ENCODE results near the gene ZNF750.

Gene ZNF750

DNA sequence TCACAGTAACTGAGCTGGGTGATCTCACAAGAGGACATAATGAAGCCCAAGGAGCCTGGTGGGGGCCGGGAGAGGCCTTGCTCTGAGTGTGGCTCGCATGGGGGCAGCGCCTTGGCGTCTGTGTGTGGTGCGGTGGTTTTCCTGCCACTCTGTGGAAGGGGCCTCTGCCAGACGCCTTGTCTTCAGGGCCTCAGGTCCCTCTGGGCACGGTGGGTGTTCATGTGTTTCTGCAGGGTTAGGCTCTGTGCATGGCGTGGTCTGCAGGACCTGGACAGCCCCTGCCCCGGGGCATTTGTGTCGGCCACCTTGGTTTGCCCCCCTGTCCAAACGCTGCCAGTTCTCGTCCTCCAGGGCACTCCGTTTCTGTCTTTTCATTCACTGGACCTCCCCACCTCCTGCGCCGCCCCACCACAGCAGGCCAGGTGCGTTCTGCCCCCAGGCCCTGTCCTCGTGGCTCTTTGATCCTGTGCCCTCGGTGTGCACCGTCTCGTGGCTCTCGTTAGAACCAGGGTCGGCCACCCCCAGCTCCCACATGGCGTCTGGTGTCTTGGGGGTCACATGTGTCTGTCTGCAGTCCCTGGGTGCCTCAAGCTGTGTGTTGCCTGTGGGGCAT lies 43.7 kb upstream of the ZNF750 start:
- no peak overlapping the region for H3K4me3 ChIP-seq (replicated peaks in 1 of 2; ENCODE audit: low read depth in 2 of 2, low read length in 2 of 2)
- TF ChIP-seq, protein P1, sequence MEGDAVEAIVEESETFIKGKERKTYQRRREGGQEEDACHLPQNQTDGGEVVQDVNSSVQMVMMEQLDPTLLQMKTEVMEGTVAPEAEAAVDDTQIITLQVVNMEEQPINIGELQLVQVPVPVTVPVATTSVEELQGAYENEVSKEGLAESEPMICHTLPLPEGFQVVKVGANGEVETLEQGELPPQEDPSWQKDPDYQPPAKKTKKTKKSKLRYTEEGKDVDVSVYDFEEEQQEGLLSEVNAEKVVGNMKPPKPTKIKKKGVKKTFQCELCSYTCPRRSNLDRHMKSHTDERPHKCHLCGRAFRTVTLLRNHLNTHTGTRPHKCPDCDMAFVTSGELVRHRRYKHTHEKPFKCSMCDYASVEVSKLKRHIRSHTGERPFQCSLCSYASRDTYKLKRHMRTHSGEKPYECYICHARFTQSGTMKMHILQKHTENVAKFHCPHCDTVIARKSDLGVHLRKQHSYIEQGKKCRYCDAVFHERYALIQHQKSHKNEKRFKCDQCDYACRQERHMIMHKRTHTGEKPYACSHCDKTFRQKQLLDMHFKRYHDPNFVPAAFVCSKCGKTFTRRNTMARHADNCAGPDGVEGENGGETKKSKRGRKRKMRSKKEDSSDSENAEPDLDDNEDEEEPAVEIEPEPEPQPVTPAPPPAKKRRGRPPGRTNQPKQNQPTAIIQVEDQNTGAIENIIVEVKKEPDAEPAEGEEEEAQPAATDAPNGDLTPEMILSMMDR (IDR thresholded peaks at IDR 0.05; ENCODE audit: low read depth, low read length): no peak
- DNase-seq (ENCODE audit: low read depth in 2 of 2): no peak

DNA sequence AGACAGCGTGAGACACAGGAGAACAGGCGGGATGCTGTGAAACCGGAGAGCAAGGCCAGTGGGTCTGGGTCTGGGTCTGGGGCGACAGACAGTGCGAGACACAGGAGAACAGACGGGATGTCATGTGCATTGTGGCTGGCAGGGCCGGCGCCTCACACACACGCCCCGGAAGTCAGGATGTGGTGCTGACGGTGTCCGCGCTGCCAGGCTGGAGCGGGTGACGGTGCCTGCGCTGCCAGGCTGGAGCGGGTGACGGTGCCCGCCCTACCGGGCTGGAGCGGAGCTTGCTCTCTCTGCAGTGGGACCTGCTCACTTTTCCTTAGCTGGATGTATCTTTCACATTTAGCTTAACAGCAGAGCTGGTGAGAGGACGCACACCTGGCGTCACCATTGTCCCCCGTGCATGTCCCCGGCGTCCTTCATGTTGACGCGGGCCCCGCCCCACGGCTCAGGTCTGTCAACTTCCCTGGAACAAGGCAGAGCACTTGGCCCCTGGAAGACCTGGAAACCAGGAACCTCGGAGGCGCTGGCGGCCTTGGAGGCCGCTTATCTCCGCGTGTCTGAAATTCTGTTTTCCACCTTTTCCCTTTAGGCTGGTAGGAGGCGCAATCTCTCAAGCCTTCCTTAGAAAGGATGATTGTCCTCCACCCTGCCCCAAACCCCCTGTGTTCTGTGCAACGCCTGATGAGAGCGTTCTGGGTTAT lies 43.0 kb upstream of the ZNF750 start:
- TF ChIP-seq, protein P1 (IDR thresholded peaks at IDR 0.05; ENCODE audit: low read depth, low read length): no peak
- H3K4me3 ChIP-seq (replicated peaks in 1 of 2; ENCODE audit: low read depth in 2 of 2, low read length in 2 of 2): no peak overlapping the region
- no peak for DNase-seq (ENCODE audit: low read depth in 2 of 2)

DNA sequence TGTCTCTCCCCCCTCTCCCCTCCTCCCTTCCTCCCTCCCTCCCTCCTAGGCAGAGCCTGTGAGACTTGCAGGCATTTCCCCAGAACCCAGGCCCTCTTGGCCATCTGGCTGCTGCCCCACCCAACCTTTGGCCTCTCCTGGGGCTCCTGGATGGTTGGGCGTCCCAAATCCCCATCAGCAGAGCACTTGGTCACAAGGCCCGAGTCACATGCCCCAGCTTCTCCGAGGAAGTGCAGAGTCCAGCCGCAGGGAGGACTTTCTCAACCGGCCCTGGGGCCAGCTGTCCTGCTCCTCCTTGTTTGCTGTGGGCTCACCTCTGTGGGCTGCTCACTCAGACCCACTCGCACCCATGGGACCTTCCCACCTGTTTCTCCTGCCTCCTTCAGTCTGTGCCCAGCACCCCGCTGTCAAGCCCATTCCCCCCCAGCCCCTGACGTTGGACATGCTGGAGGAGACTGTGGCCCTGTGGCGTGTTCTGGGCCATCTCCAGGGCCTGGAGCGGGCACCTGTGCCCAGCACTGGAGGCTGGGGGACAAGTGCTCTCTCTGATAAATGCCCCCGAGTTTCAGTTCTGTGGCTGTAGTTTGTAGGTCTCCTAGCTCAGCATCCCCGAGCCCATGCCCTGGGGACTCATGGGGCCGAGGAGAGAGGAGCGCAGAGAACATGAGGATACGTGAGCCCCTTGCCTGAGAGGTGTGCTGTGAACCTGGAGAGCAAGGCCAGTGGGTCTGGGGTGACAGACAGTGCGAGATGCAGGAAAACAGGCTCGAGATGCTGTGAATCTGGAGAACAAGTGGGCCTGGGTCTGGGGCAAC lies 42.3 kb upstream of the ZNF750 start:
- TF ChIP-seq, protein P1 (IDR thresholded peaks at IDR 0.05; ENCODE audit: low read depth, low read length): no peak
- DNase-seq (ENCODE audit: low read depth in 2 of 2): no peak
- H3K4me3 ChIP-seq (replicated peaks in 1 of 2; ENCODE audit: low read depth in 2 of 2, low read length in 2 of 2): no peak overlapping the region

DNA sequence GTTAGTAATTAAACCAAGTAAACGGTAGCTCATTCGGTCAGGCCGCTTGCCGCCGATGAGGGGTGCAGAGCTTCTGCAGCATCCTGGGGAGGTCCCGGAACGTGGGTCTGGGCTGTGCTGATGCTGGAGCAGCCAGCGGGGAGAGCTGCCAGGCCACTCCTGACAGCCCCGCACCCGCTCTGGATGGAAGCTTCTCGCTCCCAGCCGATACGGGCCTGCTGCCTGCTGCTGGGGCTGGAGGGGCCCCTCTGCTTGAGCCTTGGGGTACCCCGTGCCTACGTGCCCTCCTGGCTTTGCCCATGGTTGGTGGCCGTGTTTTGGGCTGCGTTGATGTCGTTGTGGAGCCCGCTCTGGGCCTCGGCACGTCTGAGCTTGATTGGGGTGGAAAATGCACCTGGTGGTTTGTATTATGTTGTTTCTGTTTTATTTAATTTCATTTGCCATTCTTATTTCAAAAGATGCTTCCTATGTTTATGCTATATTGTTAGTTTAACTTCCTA lies 41.6 kb upstream of the ZNF750 start:
- TF ChIP-seq, protein P1 (IDR thresholded peaks at IDR 0.05; ENCODE audit: low read depth, low read length): no peak
- DNase-seq (ENCODE audit: low read depth in 2 of 2): no peak

DNA sequence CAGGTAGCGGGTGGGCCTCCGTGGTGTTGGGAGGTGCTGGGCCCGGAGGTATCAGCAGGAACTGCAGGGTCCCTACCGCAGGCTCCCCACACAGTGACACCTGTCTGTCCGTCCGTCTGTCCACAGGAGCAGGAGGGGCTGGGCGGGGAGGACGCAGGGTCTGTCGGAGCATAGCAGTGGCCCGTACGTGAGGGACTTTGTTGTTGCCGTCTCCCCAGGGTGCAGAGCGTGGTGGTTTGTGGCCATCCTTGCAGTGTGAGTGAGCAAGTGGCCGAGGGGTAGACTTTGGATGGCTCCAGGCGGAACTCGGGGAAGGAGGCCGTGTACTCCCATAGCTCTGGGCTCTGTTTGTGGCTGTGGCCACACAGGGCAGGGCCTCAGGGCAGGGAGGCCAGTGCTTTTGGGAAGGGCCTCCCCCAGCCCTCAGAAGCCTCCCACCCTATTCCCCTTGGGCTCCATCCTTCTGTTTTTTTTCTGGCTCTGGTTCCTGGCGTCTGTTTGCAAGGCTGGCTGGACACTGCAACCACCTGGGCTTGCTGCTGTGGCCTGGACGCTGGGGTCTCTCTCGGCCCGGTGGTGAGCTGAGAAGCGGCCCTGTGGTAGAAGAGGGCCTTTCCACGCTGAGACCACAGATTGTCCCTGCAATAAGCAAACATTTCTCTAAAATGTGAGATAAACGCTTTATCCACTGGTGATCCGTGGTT lies 41.0 kb upstream of the ZNF750 start:
- H3K4me3 ChIP-seq (replicated peaks in 1 of 2; ENCODE audit: low read depth in 2 of 2, low read length in 2 of 2): no peak overlapping the region
- DNase-seq (ENCODE audit: low read depth in 2 of 2): no peak
- TF ChIP-seq, protein P1 (IDR thresholded peaks at IDR 0.05; ENCODE audit: low read depth, low read length): no peak

More for the DNA sequence above, 41.6 kb upstream of the ZNF750 start:
- H3K4me3 ChIP-seq (replicated peaks in 1 of 2; ENCODE audit: low read depth in 2 of 2, low read length in 2 of 2): no peak overlapping the region

DNA sequence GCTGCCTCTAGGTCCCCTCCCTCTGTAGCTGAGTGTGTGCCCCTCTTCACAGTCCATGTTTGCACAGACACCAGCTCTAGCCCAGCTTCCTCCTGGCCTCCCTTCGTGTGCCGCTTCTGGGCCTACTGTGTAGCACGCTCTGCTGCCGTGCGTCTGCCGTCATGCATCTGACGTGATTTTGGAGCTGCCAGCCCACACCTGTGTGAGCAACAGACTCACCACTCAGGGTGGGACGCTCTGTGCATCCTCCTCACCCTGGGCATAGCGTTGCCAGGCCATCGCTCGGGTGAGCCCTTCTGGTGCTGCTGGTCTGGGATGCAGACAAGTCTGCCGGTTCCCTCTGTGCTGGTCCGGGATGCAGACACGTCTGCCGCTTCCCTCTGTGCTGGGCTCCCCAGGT lies 39.4 kb upstream of the ZNF750 start:
- no peak for DNase-seq (ENCODE audit: low read depth in 2 of 2)
- no peak overlapping the region for H3K4me3 ChIP-seq (replicated peaks in 1 of 2; ENCODE audit: low read depth in 2 of 2, low read length in 2 of 2)
- TF ChIP-seq, protein P1 (IDR thresholded peaks at IDR 0.05; ENCODE audit: low read depth, low read length): no peak

All from cardiac fibroblast (primary cell).